WTC11 (cell line): Measurements from ENCODE around the gene WDCP. TPM values are rescaled to one million over a fixed set of nuclear protein-coding genes. Genes with fewer than 3 reads are reported as not detected.

ENCODE experiments used
- ETV6 ChIP-seq: sonication (generic); formaldehyde crosslinking; IDR thresholded peaks from 2 replicates; pipeline ENCODE4 v1.8.1; 2022; ENCODE audit warnings: mild to moderate bottlenecking, missing genetic modification reagents
- FOXK1 ChIP-seq: sonication (generic); formaldehyde crosslinking; IDR thresholded peaks from 2 replicates; pipeline ENCODE4 v1.8.0; 2022; ENCODE audit warnings: mild to moderate bottlenecking, moderate library complexity, missing genetic modification reagents
- GABPB1 ChIP-seq: sonication (generic); formaldehyde crosslinking; IDR thresholded peaks from 2 replicates; pipeline ENCODE4 v1.8.1; 2023; ENCODE audit warnings: mild to moderate bottlenecking, missing genetic modification reagents
- JUN ChIP-seq: sonication (generic); formaldehyde crosslinking; IDR thresholded peaks from 2 replicates; pipeline ENCODE4 v1.8.0; 2023; ENCODE audit warnings: mild to moderate bottlenecking, missing genetic modification reagents
- NR1H2 ChIP-seq: sonication (generic); formaldehyde crosslinking; IDR thresholded peaks from 2 replicates; pipeline ENCODE4 v1.9.0; 2021; ENCODE audit warnings: mild to moderate bottlenecking, moderate library complexity, missing genetic modification reagents
- OVOL2 ChIP-seq: fragments of 250-450 bp; sonication (Bioruptor Pico); IDR thresholded peaks from 2 replicates; pipeline ENCODE4 v1.9.0; 2021; ENCODE audit warnings: mild to moderate bottlenecking, borderline replicate concordance
- RELA ChIP-seq: sonication (generic); formaldehyde crosslinking; IDR thresholded peaks from 2 replicates; pipeline ENCODE4 v1.8.1; 2022; ENCODE audit warnings: missing genetic modification reagents, mild to moderate bottlenecking, borderline replicate concordance
- SOX15 ChIP-seq: fragments of 250-450 bp; sonication (Bioruptor Pico); IDR thresholded peaks from 2 replicates; pipeline ENCODE4 v1.9.0; 2021; ENCODE audit warnings: mild to moderate bottlenecking
- SP1 ChIP-seq: sonication (generic); formaldehyde crosslinking; conservative IDR thresholded peaks from 2 replicates; pipeline ENCODE4 v1.8.1; 2022; ENCODE audit warnings: missing genetic modification reagents
- TEAD4 ChIP-seq: sonication (generic); formaldehyde crosslinking; IDR thresholded peaks from 2 replicates; pipeline ENCODE4 v1.8.0; 2022; ENCODE audit warnings: mild to moderate bottlenecking, missing genetic modification reagents
- ZNF219 ChIP-seq: sonication (generic); formaldehyde crosslinking; IDR thresholded peaks from 2 replicates; pipeline ENCODE4 v1.8.0; 2023; ENCODE audit warnings: missing genetic modification reagents, mild to moderate bottlenecking, borderline replicate concordance
- ZNF396 ChIP-seq: fragments of 250-450 bp; sonication (Bioruptor Pico); IDR thresholded peaks from 2 replicates; pipeline ENCODE4 v1.8.0; 2021; ENCODE audit warnings: mild to moderate bottlenecking, moderate library complexity, borderline replicate concordance
- ZNF671 ChIP-seq: fragments of 250-450 bp; sonication (Bioruptor Pico); IDR thresholded peaks from 2 replicates; pipeline ENCODE4 v1.8.0; 2021; ENCODE audit warnings: mild to moderate bottlenecking
- total RNA-seq: library from RNA; stranded (reverse); gene quantifications from 3 replicates; pipeline ENCODE4 v1.2.3, GENCODE V29; 2021
- TF ChIP-seq, protein P1 (sequence below): sonication (generic); formaldehyde crosslinking; IDR thresholded peaks from 2 replicates; pipeline ENCODE4 v1.8.1; 2022; ENCODE audit warnings: mild to moderate bottlenecking, missing genetic modification reagents, moderate library complexity, borderline replicate concordance
- TF ChIP-seq, protein P2 (sequence below): fragments of 250-450 bp; sonication (Bioruptor Pico); IDR thresholded peaks from 2 replicates; pipeline ENCODE4 v1.9.0; 2021; ENCODE audit warnings: moderate library complexity, mild to moderate bottlenecking, inconsistent platforms, borderline replicate concordance
- TF ChIP-seq, protein P3 (sequence below): sonication (generic); formaldehyde crosslinking; IDR thresholded peaks from 2 replicates; pipeline ENCODE4 v1.8.1; 2023; ENCODE audit warnings: mild to moderate bottlenecking, missing genetic modification reagents
- TF ChIP-seq, protein P4 (sequence below): sonication (generic); formaldehyde crosslinking; IDR thresholded peaks from 2 replicates; pipeline ENCODE4 v1.8.1; 2023; ENCODE audit warnings: mild to moderate bottlenecking, missing genetic modification reagents
- TF ChIP-seq, protein P5 (sequence below): sonication (generic); formaldehyde crosslinking; IDR thresholded peaks from 2 replicates; pipeline ENCODE4 v1.8.1; 2023; ENCODE audit warnings: mild to moderate bottlenecking, missing genetic modification reagents, borderline replicate concordance
- TF ChIP-seq, protein P6 (sequence below): fragments of 250-450 bp; sonication (Bioruptor Pico); IDR thresholded peaks from 2 replicates; pipeline ENCODE4 v1.8.0; 2021; ENCODE audit warnings: mild to moderate bottlenecking
- TF ChIP-seq, protein P7 (sequence below): fragments of 250-450 bp; sonication (Bioruptor Pico); IDR thresholded peaks from 2 replicates; pipeline ENCODE4 v1.9.0; 2021; ENCODE audit warnings: mild to moderate bottlenecking
- TF ChIP-seq, protein P8 (sequence below): sonication (generic); formaldehyde crosslinking; IDR thresholded peaks from 2 replicates; pipeline ENCODE4 v1.8.1; 2022; ENCODE audit warnings: low read depth, missing genetic modification reagents, borderline replicate concordance

Gene WDCP
- total RNA-seq, 1 experiment from 2014 or later: 31.9 TPM

DNA sequence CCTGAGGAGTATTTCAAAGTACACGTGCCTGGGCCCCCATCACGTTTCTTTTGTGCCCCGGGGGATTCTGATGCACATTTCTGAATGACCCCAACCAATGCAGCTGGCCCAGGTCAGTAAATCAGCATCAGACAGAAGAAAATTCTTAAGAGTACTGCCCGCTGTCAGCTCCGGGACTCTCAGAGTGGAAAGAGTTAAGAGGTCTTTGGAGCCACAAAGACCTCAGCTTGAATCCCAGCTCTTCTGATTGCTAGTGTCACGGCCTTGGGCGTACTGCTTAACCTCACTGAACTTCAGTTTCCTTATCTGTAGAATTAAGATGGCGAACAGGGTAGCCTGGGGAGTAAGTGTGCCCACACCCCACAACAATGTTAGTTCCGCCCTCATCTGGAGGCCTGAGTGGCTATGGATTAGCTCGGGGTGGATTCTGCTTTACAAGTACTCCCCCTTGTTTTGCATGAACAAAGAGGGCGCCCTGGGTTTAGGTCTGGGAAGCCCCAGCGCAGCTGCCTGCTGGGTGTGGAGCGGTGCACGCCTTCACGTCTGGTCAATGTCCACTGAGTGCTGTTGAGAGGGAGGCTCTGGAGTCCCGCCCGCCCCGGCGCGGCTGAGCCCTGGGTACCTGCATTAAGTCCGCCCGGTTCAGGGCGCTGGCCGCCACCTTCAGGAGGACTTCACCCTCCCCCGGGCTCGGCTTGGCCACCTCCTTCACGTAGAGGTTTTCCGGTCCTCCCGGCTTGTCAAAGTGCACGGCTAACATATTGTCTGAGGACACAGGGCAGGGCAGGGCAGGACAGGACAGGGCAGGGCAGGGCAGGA, 36.6 kb upstream of the WDCP start (continued):
- TF ChIP-seq, protein P1, sequence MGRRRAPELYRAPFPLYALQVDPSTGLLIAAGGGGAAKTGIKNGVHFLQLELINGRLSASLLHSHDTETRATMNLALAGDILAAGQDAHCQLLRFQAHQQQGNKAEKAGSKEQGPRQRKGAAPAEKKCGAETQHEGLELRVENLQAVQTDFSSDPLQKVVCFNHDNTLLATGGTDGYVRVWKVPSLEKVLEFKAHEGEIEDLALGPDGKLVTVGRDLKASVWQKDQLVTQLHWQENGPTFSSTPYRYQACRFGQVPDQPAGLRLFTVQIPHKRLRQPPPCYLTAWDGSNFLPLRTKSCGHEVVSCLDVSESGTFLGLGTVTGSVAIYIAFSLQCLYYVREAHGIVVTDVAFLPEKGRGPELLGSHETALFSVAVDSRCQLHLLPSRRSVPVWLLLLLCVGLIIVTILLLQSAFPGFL: no peak
- TF ChIP-seq SOX15: no peak
- no peak for TF ChIP-seq TEAD4 (CRISPR knock-in tag)
- TF ChIP-seq NR1H2 (CRISPR knock-in tag): no peak
- TF ChIP-seq OVOL2: no peak
- TF ChIP-seq, protein P2, sequence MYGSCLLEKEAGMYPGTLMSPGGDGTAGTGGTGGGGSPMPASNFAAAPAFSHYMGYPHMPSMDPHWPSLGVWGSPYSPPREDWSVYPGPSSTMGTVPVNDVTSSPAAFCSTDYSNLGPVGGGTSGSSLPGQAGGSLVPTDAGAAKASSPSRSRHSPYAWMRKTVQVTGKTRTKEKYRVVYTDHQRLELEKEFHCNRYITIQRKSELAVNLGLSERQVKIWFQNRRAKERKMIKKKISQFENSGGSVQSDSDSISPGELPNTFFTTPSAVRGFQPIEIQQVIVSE (CRISPR knock-in tag): no peak
- TF ChIP-seq RELA (CRISPR knock-in tag): no peak
- TF ChIP-seq, protein P3, sequence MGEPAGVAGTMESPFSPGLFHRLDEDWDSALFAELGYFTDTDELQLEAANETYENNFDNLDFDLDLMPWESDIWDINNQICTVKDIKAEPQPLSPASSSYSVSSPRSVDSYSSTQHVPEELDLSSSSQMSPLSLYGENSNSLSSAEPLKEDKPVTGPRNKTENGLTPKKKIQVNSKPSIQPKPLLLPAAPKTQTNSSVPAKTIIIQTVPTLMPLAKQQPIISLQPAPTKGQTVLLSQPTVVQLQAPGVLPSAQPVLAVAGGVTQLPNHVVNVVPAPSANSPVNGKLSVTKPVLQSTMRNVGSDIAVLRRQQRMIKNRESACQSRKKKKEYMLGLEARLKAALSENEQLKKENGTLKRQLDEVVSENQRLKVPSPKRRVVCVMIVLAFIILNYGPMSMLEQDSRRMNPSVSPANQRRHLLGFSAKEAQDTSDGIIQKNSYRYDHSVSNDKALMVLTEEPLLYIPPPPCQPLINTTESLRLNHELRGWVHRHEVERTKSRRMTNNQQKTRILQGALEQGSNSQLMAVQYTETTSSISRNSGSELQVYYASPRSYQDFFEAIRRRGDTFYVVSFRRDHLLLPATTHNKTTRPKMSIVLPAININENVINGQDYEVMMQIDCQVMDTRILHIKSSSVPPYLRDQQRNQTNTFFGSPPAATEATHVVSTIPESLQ (CRISPR knock-in tag): no peak
- no peak; the same call in 1 of the 2 replicates for TF ChIP-seq SP1
- TF ChIP-seq, protein P4, sequence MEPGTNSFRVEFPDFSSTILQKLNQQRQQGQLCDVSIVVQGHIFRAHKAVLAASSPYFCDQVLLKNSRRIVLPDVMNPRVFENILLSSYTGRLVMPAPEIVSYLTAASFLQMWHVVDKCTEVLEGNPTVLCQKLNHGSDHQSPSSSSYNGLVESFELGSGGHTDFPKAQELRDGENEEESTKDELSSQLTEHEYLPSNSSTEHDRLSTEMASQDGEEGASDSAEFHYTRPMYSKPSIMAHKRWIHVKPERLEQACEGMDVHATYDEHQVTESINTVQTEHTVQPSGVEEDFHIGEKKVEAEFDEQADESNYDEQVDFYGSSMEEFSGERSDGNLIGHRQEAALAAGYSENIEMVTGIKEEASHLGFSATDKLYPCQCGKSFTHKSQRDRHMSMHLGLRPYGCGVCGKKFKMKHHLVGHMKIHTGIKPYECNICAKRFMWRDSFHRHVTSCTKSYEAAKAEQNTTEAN: no peak; the same call in 1 of the 2 replicates
- TF ChIP-seq, protein P5, sequence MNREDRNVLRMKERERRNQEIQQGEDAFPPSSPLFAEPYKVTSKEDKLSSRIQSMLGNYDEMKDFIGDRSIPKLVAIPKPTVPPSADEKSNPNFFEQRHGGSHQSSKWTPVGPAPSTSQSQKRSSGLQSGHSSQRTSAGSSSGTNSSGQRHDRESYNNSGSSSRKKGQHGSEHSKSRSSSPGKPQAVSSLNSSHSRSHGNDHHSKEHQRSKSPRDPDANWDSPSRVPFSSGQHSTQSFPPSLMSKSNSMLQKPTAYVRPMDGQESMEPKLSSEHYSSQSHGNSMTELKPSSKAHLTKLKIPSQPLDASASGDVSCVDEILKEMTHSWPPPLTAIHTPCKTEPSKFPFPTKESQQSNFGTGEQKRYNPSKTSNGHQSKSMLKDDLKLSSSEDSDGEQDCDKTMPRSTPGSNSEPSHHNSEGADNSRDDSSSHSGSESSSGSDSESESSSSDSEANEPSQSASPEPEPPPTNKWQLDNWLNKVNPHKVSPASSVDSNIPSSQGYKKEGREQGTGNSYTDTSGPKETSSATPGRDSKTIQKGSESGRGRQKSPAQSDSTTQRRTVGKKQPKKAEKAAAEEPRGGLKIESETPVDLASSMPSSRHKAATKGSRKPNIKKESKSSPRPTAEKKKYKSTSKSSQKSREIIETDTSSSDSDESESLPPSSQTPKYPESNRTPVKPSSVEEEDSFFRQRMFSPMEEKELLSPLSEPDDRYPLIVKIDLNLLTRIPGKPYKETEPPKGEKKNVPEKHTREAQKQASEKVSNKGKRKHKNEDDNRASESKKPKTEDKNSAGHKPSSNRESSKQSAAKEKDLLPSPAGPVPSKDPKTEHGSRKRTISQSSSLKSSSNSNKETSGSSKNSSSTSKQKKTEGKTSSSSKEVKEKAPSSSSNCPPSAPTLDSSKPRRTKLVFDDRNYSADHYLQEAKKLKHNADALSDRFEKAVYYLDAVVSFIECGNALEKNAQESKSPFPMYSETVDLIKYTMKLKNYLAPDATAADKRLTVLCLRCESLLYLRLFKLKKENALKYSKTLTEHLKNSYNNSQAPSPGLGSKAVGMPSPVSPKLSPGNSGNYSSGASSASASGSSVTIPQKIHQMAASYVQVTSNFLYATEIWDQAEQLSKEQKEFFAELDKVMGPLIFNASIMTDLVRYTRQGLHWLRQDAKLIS: no peak
- no peak for TF ChIP-seq ZNF671 (CRISPR knock-in tag)
- TF ChIP-seq, protein P6, sequence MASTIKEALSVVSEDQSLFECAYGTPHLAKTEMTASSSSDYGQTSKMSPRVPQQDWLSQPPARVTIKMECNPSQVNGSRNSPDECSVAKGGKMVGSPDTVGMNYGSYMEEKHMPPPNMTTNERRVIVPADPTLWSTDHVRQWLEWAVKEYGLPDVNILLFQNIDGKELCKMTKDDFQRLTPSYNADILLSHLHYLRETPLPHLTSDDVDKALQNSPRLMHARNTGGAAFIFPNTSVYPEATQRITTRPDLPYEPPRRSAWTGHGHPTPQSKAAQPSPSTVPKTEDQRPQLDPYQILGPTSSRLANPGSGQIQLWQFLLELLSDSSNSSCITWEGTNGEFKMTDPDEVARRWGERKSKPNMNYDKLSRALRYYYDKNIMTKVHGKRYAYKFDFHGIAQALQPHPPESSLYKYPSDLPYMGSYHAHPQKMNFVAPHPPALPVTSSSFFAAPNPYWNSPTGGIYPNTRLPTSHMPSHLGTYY: no peak
- peak; percentile 62 for TF ChIP-seq GABPB1 (CRISPR knock-in tag)
- TF ChIP-seq, protein P7, sequence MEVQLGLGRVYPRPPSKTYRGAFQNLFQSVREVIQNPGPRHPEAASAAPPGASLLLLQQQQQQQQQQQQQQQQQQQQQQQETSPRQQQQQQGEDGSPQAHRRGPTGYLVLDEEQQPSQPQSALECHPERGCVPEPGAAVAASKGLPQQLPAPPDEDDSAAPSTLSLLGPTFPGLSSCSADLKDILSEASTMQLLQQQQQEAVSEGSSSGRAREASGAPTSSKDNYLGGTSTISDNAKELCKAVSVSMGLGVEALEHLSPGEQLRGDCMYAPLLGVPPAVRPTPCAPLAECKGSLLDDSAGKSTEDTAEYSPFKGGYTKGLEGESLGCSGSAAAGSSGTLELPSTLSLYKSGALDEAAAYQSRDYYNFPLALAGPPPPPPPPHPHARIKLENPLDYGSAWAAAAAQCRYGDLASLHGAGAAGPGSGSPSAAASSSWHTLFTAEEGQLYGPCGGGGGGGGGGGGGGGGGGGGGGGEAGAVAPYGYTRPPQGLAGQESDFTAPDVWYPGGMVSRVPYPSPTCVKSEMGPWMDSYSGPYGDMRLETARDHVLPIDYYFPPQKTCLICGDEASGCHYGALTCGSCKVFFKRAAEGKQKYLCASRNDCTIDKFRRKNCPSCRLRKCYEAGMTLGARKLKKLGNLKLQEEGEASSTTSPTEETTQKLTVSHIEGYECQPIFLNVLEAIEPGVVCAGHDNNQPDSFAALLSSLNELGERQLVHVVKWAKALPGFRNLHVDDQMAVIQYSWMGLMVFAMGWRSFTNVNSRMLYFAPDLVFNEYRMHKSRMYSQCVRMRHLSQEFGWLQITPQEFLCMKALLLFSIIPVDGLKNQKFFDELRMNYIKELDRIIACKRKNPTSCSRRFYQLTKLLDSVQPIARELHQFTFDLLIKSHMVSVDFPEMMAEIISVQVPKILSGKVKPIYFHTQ (CRISPR knock-in tag): no peak
- no peak; the same call in 1 of the 2 replicates for TF ChIP-seq ETV6 (CRISPR knock-in tag)
- no peak for TF ChIP-seq FOXK1
- TF ChIP-seq JUN (CRISPR knock-in tag): no peak
- 0 out of 2 replicates have a peak, but pooled peaks have one; percentile 53 for TF ChIP-seq ZNF219 (CRISPR knock-in tag)
- no peak for TF ChIP-seq ZNF396 (CRISPR knock-in tag)
- TF ChIP-seq, protein P8, sequence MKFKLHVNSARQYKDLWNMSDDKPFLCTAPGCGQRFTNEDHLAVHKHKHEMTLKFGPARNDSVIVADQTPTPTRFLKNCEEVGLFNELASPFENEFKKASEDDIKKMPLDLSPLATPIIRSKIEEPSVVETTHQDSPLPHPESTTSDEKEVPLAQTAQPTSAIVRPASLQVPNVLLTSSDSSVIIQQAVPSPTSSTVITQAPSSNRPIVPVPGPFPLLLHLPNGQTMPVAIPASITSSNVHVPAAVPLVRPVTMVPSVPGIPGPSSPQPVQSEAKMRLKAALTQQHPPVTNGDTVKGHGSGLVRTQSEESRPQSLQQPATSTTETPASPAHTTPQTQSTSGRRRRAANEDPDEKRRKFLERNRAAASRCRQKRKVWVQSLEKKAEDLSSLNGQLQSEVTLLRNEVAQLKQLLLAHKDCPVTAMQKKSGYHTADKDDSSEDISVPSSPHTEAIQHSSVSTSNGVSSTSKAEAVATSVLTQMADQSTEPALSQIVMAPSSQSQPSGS: no peak
